Measurements from ENCODE around the gene CRYBG2. TPM values are rescaled to one million over a fixed set of nuclear protein-coding genes. Genes with fewer than 3 reads are reported as not detected.

Gene CRYBG2
- total RNA-seq, 2 experiments from 2014 or later: 1.3 to 1.4 TPM

- H3K27me3 ChIP-seq (ENCODE audit: control insufficient read depth in 1 of 2, insufficient read depth in 2 of 2, low read length in 2 of 2): no peaks in the 10 kb centered on the region
- peaks cover 34% of the 10 kb centered on the region for H3K4me1 ChIP-seq (ENCODE audit: insufficient read depth, low read length)
- DNase-seq (no peak), ATAC-seq (ENCODE audit: poor library complexity) (no peak)
- TF ChIP-seq, protein P1, sequence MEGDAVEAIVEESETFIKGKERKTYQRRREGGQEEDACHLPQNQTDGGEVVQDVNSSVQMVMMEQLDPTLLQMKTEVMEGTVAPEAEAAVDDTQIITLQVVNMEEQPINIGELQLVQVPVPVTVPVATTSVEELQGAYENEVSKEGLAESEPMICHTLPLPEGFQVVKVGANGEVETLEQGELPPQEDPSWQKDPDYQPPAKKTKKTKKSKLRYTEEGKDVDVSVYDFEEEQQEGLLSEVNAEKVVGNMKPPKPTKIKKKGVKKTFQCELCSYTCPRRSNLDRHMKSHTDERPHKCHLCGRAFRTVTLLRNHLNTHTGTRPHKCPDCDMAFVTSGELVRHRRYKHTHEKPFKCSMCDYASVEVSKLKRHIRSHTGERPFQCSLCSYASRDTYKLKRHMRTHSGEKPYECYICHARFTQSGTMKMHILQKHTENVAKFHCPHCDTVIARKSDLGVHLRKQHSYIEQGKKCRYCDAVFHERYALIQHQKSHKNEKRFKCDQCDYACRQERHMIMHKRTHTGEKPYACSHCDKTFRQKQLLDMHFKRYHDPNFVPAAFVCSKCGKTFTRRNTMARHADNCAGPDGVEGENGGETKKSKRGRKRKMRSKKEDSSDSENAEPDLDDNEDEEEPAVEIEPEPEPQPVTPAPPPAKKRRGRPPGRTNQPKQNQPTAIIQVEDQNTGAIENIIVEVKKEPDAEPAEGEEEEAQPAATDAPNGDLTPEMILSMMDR (IDR thresholded peaks at IDR 0.05): no peak
- H3K27ac Mint-ChIP-seq: no peak overlapping the region
- no peak overlapping the region for H3K27ac ChIP-seq (ENCODE audit: low read depth in 1 of 2, low read length in 2 of 2)
- H3K4me3 Mint-ChIP-seq: no peak overlapping the region
- no peaks in the 10 kb centered on the region for H3K9me3 ChIP-seq (ENCODE audit: control insufficient read depth in 1 of 2, insufficient read depth in 1 of 2, low read length in 2 of 2)
- H3K4me1 Mint-ChIP-seq (ENCODE audit: low read depth): peaks cover 32% of the 10 kb centered on the region
- no peaks in the 10 kb centered on the region for H3K27me3 Mint-ChIP-seq
- H3K36me3 Mint-ChIP-seq (ENCODE audit: low read depth): no peaks in the 10 kb centered on the region
- H3K36me3 ChIP-seq (ENCODE audit: insufficient read depth, low read length): no peaks in the 10 kb centered on the region
- no peaks in the 10 kb centered on the region for H3K9me3 Mint-ChIP-seq
- POLR2A ChIA-PET: interaction anchor here (1.5 kb wide), 1 partner anchor 14 kb away, joined by 6 read pairs; no protein-coding TSS in a partner anchor
- CTCF ChIA-PET: interaction anchor here (0.8 kb wide), 1 partner anchor 18 kb away, joined by 3 read pairs; no protein-coding TSS in a partner anchor
- intact Hi-C loops (cut with DNase I, micrococcal nuclease): loop anchor here in 1 of 2 experiments (1.0 kb wide), 1 partner anchor 13 kb away; no protein-coding TSS in a partner anchor
- H3K4me3 ChIP-seq (ENCODE audit: low read length): no peak overlapping the region
Measured at GRCh38 chr1:26302733-26303405, 51.1 kb downstream of the CRYBG2 start.

- TF ChIP-seq, protein P1 (IDR thresholded peaks at IDR 0.05): no peak
- no peaks in the 10 kb centered on the region for H3K9me3 Mint-ChIP-seq
- POLR2A ChIA-PET: interaction anchor here (0.7 to 2.6 kb wide), 5 partner anchors 10 to 17 kb away, joined by 4 to 16 read pairs (median 6); partner anchors contain the start of gene CD52
- peak overlapping the region; percentile 47 for H3K27ac Mint-ChIP-seq
- peaks cover 18% of the 10 kb centered on the region for H3K4me1 Mint-ChIP-seq (ENCODE audit: low read depth)
- DNase-seq: no peak
- H3K9me3 ChIP-seq (ENCODE audit: control insufficient read depth in 1 of 2, insufficient read depth in 1 of 2, low read length in 2 of 2): no peaks in the 10 kb centered on the region
- peaks cover 9% of the 10 kb centered on the region for H3K36me3 ChIP-seq (ENCODE audit: insufficient read depth, low read length)
- H3K27ac ChIP-seq (ENCODE audit: low read depth in 1 of 2, low read length in 2 of 2): no peak overlapping the region
- H3K4me1 ChIP-seq (ENCODE audit: insufficient read depth, low read length): peaks cover 28% of the 10 kb centered on the region
- peaks cover 8% of the 10 kb centered on the region for H3K36me3 Mint-ChIP-seq (ENCODE audit: low read depth)
- CTCF ChIA-PET: interaction anchor here (0.8 to 2.2 kb wide), 4 partner anchors 11 to 26 kb away, joined by 3 to 10 read pairs (median 3); no protein-coding TSS in a partner anchor
- H3K27me3 ChIP-seq (ENCODE audit: control insufficient read depth in 1 of 2, insufficient read depth in 2 of 2, low read length in 2 of 2): no peaks in the 10 kb centered on the region
- intact Hi-C loops (cut with DNase I, micrococcal nuclease): no loop called here
- no peak overlapping the region for H3K4me3 ChIP-seq (ENCODE audit: low read length)
- no peak overlapping the region for H3K4me3 Mint-ChIP-seq
- ATAC-seq (ENCODE audit: poor library complexity): no peak
- H3K27me3 Mint-ChIP-seq: no peaks in the 10 kb centered on the region
Measured at GRCh38 chr1:26300578-26301275, 53.2 kb downstream of the CRYBG2 start.

DNA sequence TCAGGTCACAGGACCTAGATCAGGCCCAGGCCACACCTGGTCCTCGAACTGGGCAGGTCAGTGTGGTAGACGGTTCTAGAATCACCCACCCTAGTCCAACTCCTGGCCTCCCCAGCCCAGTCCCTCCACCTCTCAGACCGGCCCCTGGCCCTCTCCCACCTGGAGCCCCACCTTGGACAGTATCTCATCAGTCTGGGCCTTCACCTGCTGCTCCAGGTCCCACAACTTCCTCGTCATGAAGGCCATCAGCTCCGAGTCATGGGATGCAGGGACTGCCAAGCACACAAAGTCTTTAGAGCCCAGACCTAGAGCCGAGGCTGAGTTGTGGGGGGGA is 56.2 kb downstream of the CRYBG2 start:
- peaks cover 21% of the 10 kb centered on the region for H3K4me1 Mint-ChIP-seq (ENCODE audit: low read depth)
- H3K36me3 ChIP-seq (ENCODE audit: insufficient read depth, low read length): peaks cover 11% of the 10 kb centered on the region
- ChIA-PET CTCF (no interaction called here), POLR2A (interaction anchor here (0.8 to 1.8 kb wide), 5 partner anchors 9 to 19 kb away, joined by 3 to 6 read pairs (median 5); partner anchors contain the start of genes CD52 and UBXN11)
- H3K4me1 ChIP-seq (ENCODE audit: insufficient read depth, low read length): peaks cover 41% of the 10 kb centered on the region
- H3K9me3 ChIP-seq (ENCODE audit: control insufficient read depth in 1 of 2, insufficient read depth in 1 of 2, low read length in 2 of 2): no peaks in the 10 kb centered on the region
- no peak for ATAC-seq (ENCODE audit: poor library complexity)
- no peak overlapping the region for H3K27ac Mint-ChIP-seq
- no peaks in the 10 kb centered on the region for H3K27me3 ChIP-seq (ENCODE audit: control insufficient read depth in 1 of 2, insufficient read depth in 2 of 2, low read length in 2 of 2)
- peaks cover 12% of the 10 kb centered on the region for H3K36me3 Mint-ChIP-seq (ENCODE audit: low read depth)
- H3K27ac ChIP-seq (ENCODE audit: low read depth in 1 of 2, low read length in 2 of 2): no peak overlapping the region
- TF ChIP-seq, protein P1 (IDR thresholded peaks at IDR 0.05): no peak
- no peak overlapping the region for H3K4me3 Mint-ChIP-seq
- H3K27me3 Mint-ChIP-seq: no peaks in the 10 kb centered on the region
- intact Hi-C loops (cut with DNase I, micrococcal nuclease): no loop called here
- no peaks in the 10 kb centered on the region for H3K9me3 Mint-ChIP-seq
- DNase-seq: peak in 1 of 14 experiments; percentile 1
- H3K4me3 ChIP-seq (ENCODE audit: low read length): no peak overlapping the region

Measured in CD4-positive, alpha-beta T cell (primary cell).